B cell (primary cell): Measurements from ENCODE around the gene SHMT1. TPM values are rescaled to one million over a fixed set of nuclear protein-coding genes. Genes with fewer than 3 reads are reported as not detected.
A peak's percentile ranks its signal among the peaks of the same experiment; 100 is the strongest.
"Not testable (repeated sequence)": the region's sequence is repeated elsewhere in the genome, so short reads cannot be mapped to it uniquely, and the experiment has no call there.

Experiments
- ATAC-seq: fragments of 200-7000 bp; cut with Tn5 transposase; one replicate; pipeline ENCODE4 v1.10.0; 2021; ENCODE audit warnings: low read depth, mild to moderate bottlenecking, moderate number of reproducible peaks, moderate library complexity
- CTCF ChIA-PET: fragments of 350-600 bp; sonication (Branson Sonifier 250); formaldehyde crosslinking; loops from one replicate; lab custom pipeline; 2021; ENCODE audit warnings: antibody characterized with exemption, inconsistent platforms; lab: Charles Lee
- POLR2A ChIA-PET: fragments of 350-600 bp; sonication (Branson Sonifier 250); formaldehyde crosslinking; loops from one replicate; lab custom pipeline; 2021; ENCODE audit warnings: antibody characterized with exemption; lab: Charles Lee
- DNase-seq: peaks from one replicate; pipeline ENCODE4 v3.0.0; 2013
- H2AFZ ChIP-seq: 2 replicates; pipeline ENCODE4 v1.6.1; 2012; ENCODE audit warnings: mild to moderate bottlenecking, low read depth, low read length; ENCODE audit not compliant: insufficient read depth, poor library complexity, severe bottlenecking
- H3K27ac ChIP-seq, 2 donors: 1 replicate in 1 of 2; 2 replicates in 1 of 2; pipeline ENCODE4 v1.5.1; 2012 to 2013; ENCODE audit warnings: low read length in 2 of 2, mild to moderate bottlenecking in 2 of 2, moderate library complexity in 1 of 2
- H3K27me3 ChIP-seq, 4 experiments: fragments of 200-600 bp in 1 of 4; sonication (generic) in 1 of 4; replicated peaks in 1 of 4; 1 replicate in 2 of 4; 2 replicates in 2 of 4; pipeline versions ENCODE4 v1.6.1 to v1.7.0; 2013 to 2016; ENCODE audit warnings: low read length in 3 of 4, mild to moderate bottlenecking in 2 of 4, mixed read lengths in 1 of 4, moderate library complexity in 1 of 4; ENCODE audit not compliant: insufficient read depth in 4 of 4, control insufficient read depth in 3 of 4; ENCODE audit errors: control extremely low read depth in 1 of 4
- H3K36me3 ChIP-seq, 2 experiments: replicated peaks in 1 of 2; 1 replicate in 1 of 2; 2 replicates in 1 of 2; pipeline versions ENCODE4 v1.6.1 to v1.7.1; 2013; ENCODE audit warnings: low read length in 1 of 2; ENCODE audit not compliant: insufficient read depth in 2 of 2, control insufficient read depth in 1 of 2; ENCODE audit errors: control extremely low read depth in 1 of 2, extremely low read depth in 1 of 2
- H3K4me1 ChIP-seq, 2 donors: fragments of 200-600 bp in 1 of 2; sonication (generic) in 1 of 2; 1 replicate in 1 of 2; 2 replicates in 1 of 2; pipeline versions ENCODE4 v1.5.1 to v1.6.1; 2013 to 2017; ENCODE audit warnings: low read length in 2 of 2; ENCODE audit not compliant: control insufficient read depth in 2 of 2, insufficient read depth in 2 of 2
- H3K4me2 ChIP-seq: replicated peaks from 2 replicates; pipeline ENCODE3; 2012; ENCODE audit warnings: mild to moderate bottlenecking, low read depth, low read length; ENCODE audit not compliant: poor library complexity, severe bottlenecking
- H3K4me3 ChIP-seq, 5 experiments: fragments of 200-600 bp in 1 of 5; sonication (generic) in 1 of 5; 1 replicate in 3 of 5; 2 replicates in 2 of 5; pipeline versions ENCODE4 v1.5.1 to v1.7.0; 2011 to 2016; ENCODE audit warnings: low read length in 4 of 5, mild to moderate bottlenecking in 4 of 5, low read depth in 2 of 5, control low read depth in 1 of 5, moderate library complexity in 1 of 5; ENCODE audit not compliant: insufficient read depth in 1 of 5; ENCODE audit errors: control extremely low read depth in 1 of 5, extremely low read depth in 1 of 5
- H3K79me2 ChIP-seq: fragments of 200-600 bp; sonication (generic); one replicate; pipeline ENCODE4 v1.6.0; 2016; ENCODE audit warnings: low read length; ENCODE audit not compliant: control insufficient read depth, insufficient read depth
- H3K9ac ChIP-seq: fragments of 200-600 bp; sonication (generic); 2 replicates; pipeline ENCODE4 v1.6.1; 2017; ENCODE audit warnings: mild to moderate bottlenecking, low read length, moderate library complexity
- H3K9me3 ChIP-seq, 3 donors: one replicate each; pipeline versions ENCODE4 v1.6.1 to v1.7.1; 2013; ENCODE audit warnings: low read length in 2 of 3; ENCODE audit not compliant: control insufficient read depth in 2 of 3, insufficient read depth in 1 of 3; ENCODE audit errors: control extremely low read depth in 1 of 3
- H4K20me1 ChIP-seq: 2 replicates; pipeline ENCODE4 v1.6.0; 2012; ENCODE audit warnings: mild to moderate bottlenecking, low read length; ENCODE audit not compliant: insufficient read depth, control insufficient read depth, poor library complexity, severe bottlenecking
- H3K27ac Mint-ChIP-seq: one replicate; pipeline ENCODE4 v1.8.0; 2021; ENCODE audit warnings: mixed read lengths
- H3K27me3 Mint-ChIP-seq: one replicate; pipeline ENCODE4 v1.8.0; 2021; ENCODE audit warnings: mixed read lengths
- H3K4me1 Mint-ChIP-seq: one replicate; pipeline ENCODE4 v1.8.0; 2021; ENCODE audit warnings: mixed read lengths
- H3K4me3 Mint-ChIP-seq: one replicate; pipeline ENCODE4 v1.8.0; 2021; ENCODE audit warnings: mixed read lengths
- H3K9me3 Mint-ChIP-seq: one replicate; pipeline ENCODE4 v1.8.0; 2022; ENCODE audit warnings: mixed read lengths; ENCODE audit not compliant: insufficient read depth
- WGBS: methylation state at CpG from one replicate; pipeline ENCODE4 v1.1.5; 2013; ENCODE audit warnings: missing lambda C conversion rate; ENCODE audit not compliant: insufficient coverage; 5-methylcytosine and 5-hydroxymethylcytosine counted together
- intact Hi-C: fragments of 100-400 bp; cut with micrococcal nuclease; formaldehyde crosslinking; loops from one replicate; pipeline ENCODE4 v1.10.0; 2022
- polyA plus RNA-seq: library from polyadenylated mRNA; depleted of rRNA; stranded (reverse); fragments of >200 nt; gene quantifications from 2 replicates; pipeline ENCODE4 v1.2.3, GENCODE V29; 2012
- total RNA-seq, 2 donors: library from RNA; stranded (reverse); fragments of 120-200 nt in 1 of 2; gene quantifications; 1 replicate in 1 of 2; 2 replicates in 1 of 2; pipeline versions ENCODE4 v1.2.3 to v1.2.4, GENCODE V29; 2013 to 2022

Gene SHMT1
- total and polyA plus RNA-seq, 2 donors (not counting 1 experiment from before 2014, with no cell fraction given): 6.9 to 23.5 TPM

DNA sequence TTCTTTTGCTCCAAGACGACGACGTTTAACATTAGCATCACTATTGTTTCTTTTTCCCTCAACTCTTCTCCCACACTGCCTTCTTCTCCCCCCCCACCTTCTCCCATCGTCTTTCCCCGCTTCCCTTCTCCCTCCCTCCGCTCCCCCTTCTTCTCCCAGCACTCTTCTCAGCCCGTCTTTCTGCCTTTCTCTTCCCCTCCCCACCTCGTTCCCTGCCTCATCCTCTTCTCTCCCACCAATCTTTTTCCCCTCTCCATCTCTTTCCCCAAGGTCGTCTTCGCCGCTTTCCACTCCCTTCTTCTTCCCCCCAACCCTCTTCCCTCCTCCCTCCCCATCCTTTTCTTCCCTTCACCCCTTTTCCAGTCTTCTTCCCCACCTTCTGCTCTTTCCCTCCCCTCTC, 47.4 kb upstream of the SHMT1 start:
- H3K27ac Mint-ChIP-seq, ATAC-seq, intact Hi-C loops, H3K4me1 ChIP-seq, CTCF ChIA-PET, H3K9ac ChIP-seq, H3K9me3 ChIP-seq, H2AFZ ChIP-seq, H3K4me2 ChIP-seq, H3K27ac ChIP-seq, H3K9me3 Mint-ChIP-seq, POLR2A ChIA-PET, H4K20me1 ChIP-seq, H3K36me3 ChIP-seq, H3K27me3 Mint-ChIP-seq, H3K79me2 ChIP-seq, H3K4me3 ChIP-seq, H3K27me3 ChIP-seq: not testable (repeated sequence)
- H3K4me3 Mint-ChIP-seq: peak overlapping the region; percentile 80
- DNase-seq: peak; percentile 21
- WGBS: 56% methylated on average over 8 of the region's 11 CpGs
- peaks cover 18% of the 10 kb centered on the region for H3K4me1 Mint-ChIP-seq

DNA sequence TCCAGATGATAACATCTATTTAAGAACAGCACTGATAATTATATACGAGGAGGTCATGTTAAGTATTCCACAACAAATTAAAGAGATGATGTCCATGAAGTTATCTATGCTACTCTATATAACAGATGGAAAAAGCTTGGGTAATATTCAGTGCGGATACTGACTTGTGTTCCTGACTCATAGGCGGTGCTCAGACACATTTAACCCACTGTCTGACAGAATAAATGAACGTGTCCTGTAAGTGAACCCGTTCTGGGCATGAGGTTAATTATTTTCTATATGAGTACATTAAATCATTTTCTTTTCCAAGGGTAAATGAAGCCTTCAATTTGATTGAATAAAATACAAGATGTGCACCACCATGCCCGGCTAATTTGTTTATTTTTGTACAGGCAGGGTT, 46.0 kb upstream of the SHMT1 start:
- H3K4me3 ChIP-seq, H3K9me3 ChIP-seq, H3K4me1 ChIP-seq, H4K20me1 ChIP-seq, CTCF ChIA-PET, H3K9me3 Mint-ChIP-seq, POLR2A ChIA-PET, H3K27me3 ChIP-seq, H3K27ac ChIP-seq, H3K36me3 ChIP-seq, H3K4me2 ChIP-seq, ATAC-seq, H3K27me3 Mint-ChIP-seq, H3K79me2 ChIP-seq, intact Hi-C loops, H2AFZ ChIP-seq, H3K9ac ChIP-seq: not testable (repeated sequence)
- H3K4me3 Mint-ChIP-seq: peak overlapping the region; percentile 9
- no CpG with 5 or more reads among the region's 6 CpGs for WGBS
- DNase-seq: peak; percentile 13
- H3K4me1 Mint-ChIP-seq: peaks cover 19% of the 10 kb centered on the region
- peak overlapping the region; percentile 43 for H3K27ac Mint-ChIP-seq

DNA sequence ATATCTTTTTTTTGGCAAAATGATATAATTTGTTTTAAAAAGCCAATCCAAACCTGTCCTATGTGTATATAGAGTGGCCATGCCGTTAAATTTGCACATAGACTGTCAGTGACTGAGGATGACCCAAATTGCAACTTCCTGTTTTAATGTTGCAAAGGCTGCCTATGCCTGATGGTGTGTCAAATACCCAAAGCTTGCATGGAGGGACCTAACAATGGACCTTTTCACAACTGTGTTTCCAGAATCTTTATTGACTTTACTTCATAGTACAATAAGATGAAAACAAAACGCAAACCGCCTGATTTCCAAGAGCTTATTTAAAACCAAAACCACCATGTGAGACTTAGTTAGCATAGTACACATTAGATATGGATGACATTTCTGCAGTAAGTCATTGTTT, 45.6 kb upstream of the SHMT1 start:
- peak; percentile 33 for DNase-seq
- H3K36me3 ChIP-seq, H3K9me3 ChIP-seq, intact Hi-C loops, H3K9ac ChIP-seq, H3K4me2 ChIP-seq, H4K20me1 ChIP-seq, H3K79me2 ChIP-seq, H3K27me3 Mint-ChIP-seq, H3K9me3 Mint-ChIP-seq, H3K4me1 ChIP-seq, H3K4me3 ChIP-seq, H2AFZ ChIP-seq, CTCF ChIA-PET, ATAC-seq, H3K27ac ChIP-seq, POLR2A ChIA-PET, H3K27me3 ChIP-seq: not testable (repeated sequence)
- Mint-ChIP-seq H3K4me1 (peaks cover 20% of the 10 kb centered on the region), H3K27ac (peak overlapping the region; percentile 43), H3K4me3 (peak overlapping the region; percentile 9)
- no CpG with 5 or more reads among the region's 3 CpGs for WGBS

DNA sequence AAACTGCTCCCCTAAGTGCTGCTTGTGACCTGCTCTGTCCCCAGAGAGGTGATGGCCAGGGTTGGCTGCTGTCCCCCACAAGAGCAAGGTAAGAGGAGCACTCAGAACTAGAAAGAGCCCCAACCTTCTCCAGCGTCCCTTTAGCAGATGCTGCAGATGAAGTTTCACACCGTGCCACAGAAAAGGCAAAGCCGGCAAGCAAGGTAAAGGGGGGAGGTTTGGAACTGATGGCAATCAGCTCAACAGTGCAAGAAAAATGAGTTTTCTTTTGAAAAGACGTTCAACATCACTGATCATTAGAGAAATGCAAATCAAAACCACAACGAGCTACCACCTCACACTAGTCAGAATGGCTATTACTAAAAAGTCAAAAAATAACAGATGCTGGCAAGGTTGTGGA, 40.3 kb upstream of the SHMT1 start:
- H3K27ac Mint-ChIP-seq, CTCF ChIA-PET, H3K9ac ChIP-seq, H3K27me3 Mint-ChIP-seq, H3K79me2 ChIP-seq, H3K9me3 ChIP-seq, H2AFZ ChIP-seq, H3K27ac ChIP-seq, intact Hi-C loops, H3K27me3 ChIP-seq, H3K4me1 Mint-ChIP-seq, H3K4me3 ChIP-seq, H3K4me2 ChIP-seq, POLR2A ChIA-PET, H4K20me1 ChIP-seq, H3K9me3 Mint-ChIP-seq, H3K4me1 ChIP-seq, DNase-seq, H3K4me3 Mint-ChIP-seq, H3K36me3 ChIP-seq: not testable (repeated sequence)
- peak; percentile 77 for ATAC-seq
- no CpG with 5 or more reads among the region's 5 CpGs for WGBS
